GM12878 (cell line): Measurements from ENCODE around the gene R3HDM2. TPM values are rescaled to one million over a fixed set of nuclear protein-coding genes. Genes with fewer than 3 reads are reported as not detected.

Experiments used
- ATAC-seq: fragments of 200-7000 bp; cut with Tn5 transposase; 3 replicates; pipeline ENCODE4 v1.9.1; 2020; ENCODE audit warnings: mild to moderate bottlenecking, moderate library complexity
- BruUV-seq: library from RNA; stranded (reverse); fragments of 400-500 nt; replicated peaks from 2 replicates; lab custom pipeline; 2021; lab: Mats Ljungman, UMichigan
- CTCF ChIA-PET: fragments of 300-600 bp; sonication (Branson Sonifier 250); formaldehyde crosslinking; extraction: SDS; loops from one replicate; lab custom pipeline; 2021; ENCODE audit warnings: inconsistent platforms; lab: Yijun Ruan, JAX
- POLR2A ChIA-PET: fragments of 350-600 bp; formaldehyde crosslinking; extraction: SDS; loops from one replicate; lab custom pipeline; 2021; ENCODE audit warnings: inconsistent platforms; lab: Charles Lee
- RAD21 ChIA-PET: fragments of 300-600 bp; sonication (Branson Sonifier 250); formaldehyde crosslinking; loops from one replicate; lab custom pipeline; 2023; ENCODE audit warnings: antibody characterized with exemption; ENCODE audit not compliant: unreplicated experiment; lab: Charles Lee
- SMC1A ChIA-PET: fragments of 300-600 bp; sonication (Branson Sonifier 250); formaldehyde crosslinking; loops from one replicate; lab custom pipeline; 2023; ENCODE audit not compliant: unreplicated experiment, uncharacterized antibody; lab: Charles Lee
- DNase-seq: peaks from one replicate; pipeline ENCODE4 v3.0.0-alpha.2; 2011; ENCODE audit warnings: low read depth, low spot score
- FAIRE-seq: peaks from 3 replicates; lab custom pipeline; 2011; peaks lifted over from hg19 to GRCh38; lab: Jason Lieb, UNC
- H2AFZ ChIP-seq: 2 replicates; pipeline ENCODE4 v1.6.0; 2011; ENCODE audit warnings: low read depth, low read length, control low read depth; ENCODE audit not compliant: control insufficient read depth
- H3K27ac ChIP-seq: 2 replicates; pipeline ENCODE4 v1.5.1; 2011; ENCODE audit warnings: control low read depth; ENCODE audit not compliant: control insufficient read depth, insufficient read depth
- H3K27me3 ChIP-seq, 2 experiments: replicated peaks in 1 of 2; 2 replicates each; pipeline versions ENCODE4 v1.6.0 to v1.6.1; 2011; ENCODE audit warnings: low read length in 1 of 2; ENCODE audit not compliant: control insufficient read depth in 2 of 2, insufficient read depth in 2 of 2
- H3K36me3 ChIP-seq, 2 experiments: 2 replicates each; pipeline ENCODE4 v1.5.1; 2011; ENCODE audit warnings: low read length in 1 of 2; ENCODE audit not compliant: control insufficient read depth in 2 of 2, insufficient read depth in 2 of 2
- H3K4me1 ChIP-seq: 2 replicates; pipeline ENCODE4 v1.6.1; 2011; ENCODE audit warnings: mild to moderate bottlenecking, low read length, moderate library complexity, mixed read lengths; ENCODE audit not compliant: control insufficient read depth, insufficient read depth
- H3K4me2 ChIP-seq: 2 replicates; pipeline ENCODE4 v1.6.0; 2011; ENCODE audit warnings: control low read depth; ENCODE audit not compliant: control insufficient read depth, insufficient read depth
- H3K4me3 ChIP-seq: fragments of 200-600 bp; sonication (generic); 2 replicates; pipeline ENCODE4 v1.5.1; 2016
- H3K79me2 ChIP-seq: 2 replicates; pipeline ENCODE4 v1.6.0; 2011; ENCODE audit warnings: low read length; ENCODE audit not compliant: control insufficient read depth, insufficient read depth
- H3K9ac ChIP-seq: 2 replicates; pipeline ENCODE4 v1.8.0; 2011; ENCODE audit warnings: low read length, control low read depth, mixed read lengths; ENCODE audit not compliant: control insufficient read depth, insufficient read depth
- H3K9me3 ChIP-seq: replicated peaks from 3 replicates; pipeline ENCODE4 v1.5.1; 2011; ENCODE audit warnings: mild to moderate bottlenecking, low read length; ENCODE audit not compliant: control insufficient read depth, insufficient read depth
- H4K20me1 ChIP-seq: 2 replicates; pipeline ENCODE4 v1.6.0; 2011; ENCODE audit not compliant: control insufficient read depth, insufficient read depth
- CEBPB ChIP-seq, 2 experiments: fragments of 150-350 bp in 1 of 2; IDR thresholded peaks; 2 replicates each; pipeline ENCODE4 v1.6.1; 2012 to 2014; ENCODE audit warnings: low read depth in 2 of 2, low read length in 2 of 2, borderline replicate concordance in 1 of 2, inconsistent platforms in 1 of 2
- CHD2 ChIP-seq: IDR thresholded peaks from 2 replicates; pipeline ENCODE4 v1.6.1; 2011; ENCODE audit warnings: low read depth, low read length, improper control_type of control experiment, borderline replicate concordance
- EZH2 ChIP-seq: IDR thresholded peaks from 2 replicates; pipeline ENCODE4 v1.6.1; 2012; ENCODE audit warnings: low read depth, mild to moderate bottlenecking, control low read depth, inconsistent platforms, low read length, borderline replicate concordance; ENCODE audit not compliant: control insufficient read depth
- IKZF1 ChIP-seq: fragments of 450-650 bp; conservative IDR thresholded peaks from 2 replicates; pipeline ENCODE4 v1.6.1; 2017; ENCODE audit warnings: antibody characterized with exemption, mild to moderate bottlenecking
- NFIC ChIP-seq: IDR thresholded peaks from 2 replicates; pipeline ENCODE4 v1.6.1; 2012; ENCODE audit warnings: low read depth, mild to moderate bottlenecking, inconsistent platforms, low read length, moderate library complexity
- SUZ12 ChIP-seq: fragments of 200-600 bp; sonication (generic); IDR thresholded peaks from one replicate; pipeline ENCODE4 v1.6.1; 2018; ENCODE audit warnings: antibody characterized with exemption, mild to moderate bottlenecking; ENCODE audit not compliant: unreplicated experiment
- ZNF217 ChIP-seq: fragments of 450-650 bp; IDR thresholded peaks from 2 replicates; pipeline ENCODE4 v1.6.1; 2017; ENCODE audit warnings: antibody characterized with exemption, mild to moderate bottlenecking
- WGBS: methylation state at CpG from one replicate; pipeline ENCODE4 v1.1.6; 2016; ENCODE audit warnings: low lambda C conversion rate; ENCODE audit not compliant: insufficient replicate concordance, insufficient coverage; ENCODE audit errors: missing lambda C conversion rate; 5-methylcytosine and 5-hydroxymethylcytosine counted together
- in situ Hi-C: fragments of 300-500 bp; cut with MboI; formaldehyde crosslinking; loops from 9 replicates; pipeline ENCODE4 v1.14.3; 2018; ENCODE audit warnings: mixed read lengths
- intact Hi-C: fragments of 100-400 bp; cut with micrococcal nuclease; formaldehyde crosslinking; loops from one replicate; pipeline ENCODE4 v1.14.2; 2022; ENCODE audit not compliant: unreplicated experiment
- polyA plus RNA-seq, 11 experiments: library from polyadenylated mRNA; depleted of rRNA in 4 of 11; unstranded in 6 of 11; stranded (reverse) in 5 of 11; fragments of >200 nt; fragmentation: Nextera tagmentation in 4 of 11; fragmentation: Illumina TruSeq in 1 of 11; extraction: Ambion mirVana in 4 of 11; extraction: Trizol in 1 of 11; gene quantifications; 1 replicate in 1 of 11; 2 replicates in 10 of 11; pipeline versions ENCODE4 v1.2.1 to v1.2.3, GENCODE V29; 2011 to 2016; ENCODE audit warnings: inconsistent platforms in 2 of 11, missing spikeins in 2 of 11, low read depth in 1 of 11
- total RNA-seq, 4 experiments: library from RNA; depleted of rRNA in 3 of 4; stranded (reverse); fragments of >200 nt in 3 of 4; fragmentation: Illumina TruSeq in 1 of 4; extraction: Trizol in 1 of 4; gene quantifications; 2 replicates each; pipeline versions ENCODE4 v1.2.1 to v1.2.3, GENCODE V29; 2013 to 2021
- TF ChIP-seq, protein P1 (sequence below): fragments of 450-650 bp; conservative IDR thresholded peaks from 2 replicates; pipeline ENCODE4 v1.6.1; 2017; ENCODE audit warnings: mild to moderate bottlenecking, moderate library complexity
- TF ChIP-seq, protein P2 (sequence below): fragments of 450-650 bp; IDR thresholded peaks from 2 replicates; pipeline ENCODE4 v1.6.1; 2018; ENCODE audit warnings: borderline replicate concordance, mild to moderate bottlenecking; ENCODE audit not compliant: partially characterized antibody

The R3HDM2 gene
- total and polyA plus RNA-seq, 10 of the 15 experiments (the other 5 are each of a cell fraction or from before 2014, with no cell fraction given): 4.6 to 26.1 (median 11.2) TPM

DNA sequence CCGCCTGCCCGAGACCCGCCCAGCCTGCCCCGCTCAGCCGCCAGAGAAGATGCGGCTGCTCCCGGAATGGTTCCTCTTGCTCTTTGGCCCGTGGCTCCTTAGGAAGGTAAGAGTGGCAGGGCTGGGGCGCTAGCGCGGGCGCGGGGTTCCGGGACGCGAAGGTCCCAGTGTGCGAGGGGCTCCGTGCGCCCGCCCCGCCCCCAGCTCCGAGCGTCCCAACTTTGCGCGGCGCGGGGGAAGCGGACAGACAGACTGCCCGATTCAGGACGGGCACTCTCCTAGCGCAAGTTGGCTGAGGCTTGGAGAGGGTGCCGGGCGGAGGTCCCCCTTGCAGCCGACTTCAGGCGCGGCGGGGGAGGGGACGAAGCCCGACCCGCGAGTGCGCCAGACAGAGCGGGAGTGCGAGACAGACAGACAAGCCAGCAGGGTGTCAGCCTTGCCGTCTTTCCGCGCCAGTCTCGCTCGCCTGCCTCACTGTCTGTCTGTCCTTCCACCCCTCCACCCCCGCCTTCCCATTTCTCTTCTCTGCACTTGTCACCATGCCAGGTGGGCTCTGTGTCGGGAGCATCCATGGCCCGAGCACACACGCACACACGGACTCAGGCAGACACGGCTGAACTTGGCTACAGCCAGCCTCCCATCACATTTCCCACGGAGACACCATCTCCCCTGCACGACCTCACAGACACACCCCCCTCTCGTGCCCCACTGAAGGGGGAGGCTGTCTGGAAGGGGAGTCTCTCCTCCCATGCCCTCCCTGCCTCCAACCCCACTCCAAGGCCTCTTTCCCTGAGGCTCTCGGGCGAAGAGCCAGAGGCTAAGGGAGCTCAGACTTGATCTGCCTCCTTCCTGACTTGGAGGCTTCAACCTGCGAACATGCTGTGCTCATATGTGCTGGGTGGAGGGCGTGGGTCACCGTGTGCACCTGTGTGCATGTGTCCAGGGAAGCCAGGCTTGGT lies 213.6 kb downstream of the R3HDM2 start:
- no peaks in the 10 kb centered on the region for H3K79me2 ChIP-seq
- intact Hi-C loops: no loop called here
- H3K9me3 ChIP-seq: no peaks in the 10 kb centered on the region
- ChIA-PET RAD21 (interaction anchor here (0.6 to 2.2 kb wide), 3 partner anchors 12 to 26 kb away, joined by 3 to 9 read pairs (median 3); partner anchors contain the start of gene SHMT2), SMC1A (interaction anchor here (2.3 kb wide), 1 partner anchor 13 kb away, joined by 10 read pairs; the partner anchor contains the start of gene SHMT2), POLR2A (no interaction called here), CTCF (interaction anchor here (1.1 to 2.5 kb wide), 4 partner anchors 10 to 44 kb away, joined by 3 to 10 read pairs (median 7); partner anchors contain the start of gene SHMT2)
- in situ Hi-C loops: no loop called here
- H4K20me1 ChIP-seq: no peaks in the 10 kb centered on the region
- DNase-seq (no peak), ATAC-seq (no peak), FAIRE-seq (no peak)
- H2AFZ ChIP-seq: peak overlapping the region; percentile 15; the same call in 1 of the 2 replicates
- WGBS: 6% methylated on average over 45 of the region's 63 CpGs
- no peak overlapping the region for H3K9ac ChIP-seq
- H3K36me3 ChIP-seq: no peaks in the 10 kb centered on the region
- H3K4me1 ChIP-seq: peaks cover 13% of the 10 kb centered on the region
- peak overlapping the region; percentile 93 for H3K4me2 ChIP-seq
- TF ChIP-seq CEBPB (IDR thresholded peaks at IDR 0.05; ENCODE audit: borderline replicate concordance in 1 of 2, low read depth in 2 of 2, low read length in 2 of 2): no peak
- peak; percentile 66 for TF ChIP-seq SUZ12
- 0 out of 2 replicates have a peak, but pooled peaks have one; percentile 11 for TF ChIP-seq IKZF1
- TF ChIP-seq, protein P1, sequence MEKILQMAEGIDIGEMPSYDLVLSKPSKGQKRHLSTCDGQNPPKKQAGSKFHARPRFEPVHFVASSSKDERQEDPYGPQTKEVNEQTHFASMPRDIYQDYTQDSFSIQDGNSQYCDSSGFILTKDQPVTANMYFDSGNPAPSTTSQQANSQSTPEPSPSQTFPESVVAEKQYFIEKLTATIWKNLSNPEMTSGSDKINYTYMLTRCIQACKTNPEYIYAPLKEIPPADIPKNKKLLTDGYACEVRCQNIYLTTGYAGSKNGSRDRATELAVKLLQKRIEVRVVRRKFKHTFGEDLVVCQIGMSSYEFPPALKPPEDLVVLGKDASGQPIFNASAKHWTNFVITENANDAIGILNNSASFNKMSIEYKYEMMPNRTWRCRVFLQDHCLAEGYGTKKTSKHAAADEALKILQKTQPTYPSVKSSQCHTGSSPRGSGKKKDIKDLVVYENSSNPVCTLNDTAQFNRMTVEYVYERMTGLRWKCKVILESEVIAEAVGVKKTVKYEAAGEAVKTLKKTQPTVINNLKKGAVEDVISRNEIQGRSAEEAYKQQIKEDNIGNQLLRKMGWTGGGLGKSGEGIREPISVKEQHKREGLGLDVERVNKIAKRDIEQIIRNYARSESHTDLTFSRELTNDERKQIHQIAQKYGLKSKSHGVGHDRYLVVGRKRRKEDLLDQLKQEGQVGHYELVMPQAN: no peak
- no peak for TF ChIP-seq ZNF217
- no peak for TF ChIP-seq NFIC
- TF ChIP-seq EZH2: no peak
- TF ChIP-seq, protein P2, sequence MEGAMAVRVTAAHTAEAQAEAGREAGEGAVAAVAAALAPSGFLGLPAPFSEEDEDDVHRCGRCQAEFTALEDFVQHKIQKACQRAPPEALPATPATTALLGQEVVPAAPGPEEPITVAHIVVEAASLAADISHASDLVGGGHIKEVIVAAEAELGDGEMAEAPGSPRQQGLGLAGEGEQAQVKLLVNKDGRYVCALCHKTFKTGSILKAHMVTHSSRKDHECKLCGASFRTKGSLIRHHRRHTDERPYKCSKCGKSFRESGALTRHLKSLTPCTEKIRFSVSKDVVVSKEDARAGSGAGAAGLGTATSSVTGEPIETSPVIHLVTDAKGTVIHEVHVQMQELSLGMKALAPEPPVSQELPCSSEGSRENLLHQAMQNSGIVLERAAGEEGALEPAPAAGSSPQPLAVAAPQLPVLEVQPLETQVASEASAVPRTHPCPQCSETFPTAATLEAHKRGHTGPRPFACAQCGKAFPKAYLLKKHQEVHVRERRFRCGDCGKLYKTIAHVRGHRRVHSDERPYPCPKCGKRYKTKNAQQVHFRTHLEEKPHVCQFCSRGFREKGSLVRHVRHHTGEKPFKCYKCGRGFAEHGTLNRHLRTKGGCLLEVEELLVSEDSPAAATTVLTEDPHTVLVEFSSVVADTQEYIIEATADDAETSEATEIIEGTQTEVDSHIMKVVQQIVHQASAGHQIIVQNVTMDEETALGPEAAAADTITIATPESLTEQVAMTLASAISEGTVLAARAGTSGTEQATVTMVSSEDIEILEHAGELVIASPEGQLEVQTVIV: no peak
- no peak for TF ChIP-seq CHD2
- peak overlapping the region; percentile 41; the same call in 1 of the 2 replicates for H3K4me3 ChIP-seq
- H3K27ac ChIP-seq: no peak overlapping the region
- peaks cover 36 to 41% of the 10 kb centered on the region in 2 experiments for H3K27me3 ChIP-seq
- no TSS peak for BruUV-seq
